GM12865 (cell line): ENCODE results near the gene SLCO3A1.

Source experiments
- DNase-seq: peaks from one replicate; pipeline ENCODE4 v3.0.0; 2010; ENCODE audit warnings: low read depth
- H3K4me3 ChIP-seq: 2 replicates; pipeline ENCODE4 v1.5.1; 2011; ENCODE audit warnings: mild to moderate bottlenecking, low read depth, low read length, control low read depth
- TF ChIP-seq, protein P1 (sequence below): IDR thresholded peaks from 2 replicates; pipeline ENCODE4 v1.5.1; 2011; ENCODE audit warnings: low read length, control low read depth, low read depth, inconsistent platforms; ENCODE audit not compliant: insufficient read depth; ENCODE audit errors: missing control alignments

SLCO3A1 gene

DNA sequence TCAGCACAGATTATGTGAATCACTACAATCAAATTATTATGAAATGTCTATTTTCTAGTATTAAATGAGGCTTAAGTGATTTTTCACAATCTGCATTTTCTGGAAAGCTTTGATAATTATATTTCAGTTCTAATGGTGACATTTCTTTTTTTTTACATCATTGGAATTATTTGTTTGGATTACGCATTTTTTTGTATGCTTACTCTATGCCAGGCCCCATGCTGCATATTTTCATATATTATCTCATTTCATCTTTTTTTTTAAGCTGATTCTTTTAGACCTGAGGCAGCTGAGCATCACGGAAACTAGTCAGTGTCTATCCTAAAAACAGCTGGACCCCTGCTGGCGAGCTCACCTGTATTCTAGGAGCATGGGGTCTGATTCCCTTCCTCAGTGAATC, 31.1 kb downstream of the SLCO3A1 start:
- DNase-seq = no peak
- TF ChIP-seq, protein P1, sequence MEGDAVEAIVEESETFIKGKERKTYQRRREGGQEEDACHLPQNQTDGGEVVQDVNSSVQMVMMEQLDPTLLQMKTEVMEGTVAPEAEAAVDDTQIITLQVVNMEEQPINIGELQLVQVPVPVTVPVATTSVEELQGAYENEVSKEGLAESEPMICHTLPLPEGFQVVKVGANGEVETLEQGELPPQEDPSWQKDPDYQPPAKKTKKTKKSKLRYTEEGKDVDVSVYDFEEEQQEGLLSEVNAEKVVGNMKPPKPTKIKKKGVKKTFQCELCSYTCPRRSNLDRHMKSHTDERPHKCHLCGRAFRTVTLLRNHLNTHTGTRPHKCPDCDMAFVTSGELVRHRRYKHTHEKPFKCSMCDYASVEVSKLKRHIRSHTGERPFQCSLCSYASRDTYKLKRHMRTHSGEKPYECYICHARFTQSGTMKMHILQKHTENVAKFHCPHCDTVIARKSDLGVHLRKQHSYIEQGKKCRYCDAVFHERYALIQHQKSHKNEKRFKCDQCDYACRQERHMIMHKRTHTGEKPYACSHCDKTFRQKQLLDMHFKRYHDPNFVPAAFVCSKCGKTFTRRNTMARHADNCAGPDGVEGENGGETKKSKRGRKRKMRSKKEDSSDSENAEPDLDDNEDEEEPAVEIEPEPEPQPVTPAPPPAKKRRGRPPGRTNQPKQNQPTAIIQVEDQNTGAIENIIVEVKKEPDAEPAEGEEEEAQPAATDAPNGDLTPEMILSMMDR = no peak
- no peak overlapping the region for H3K4me3 ChIP-seq

DNA sequence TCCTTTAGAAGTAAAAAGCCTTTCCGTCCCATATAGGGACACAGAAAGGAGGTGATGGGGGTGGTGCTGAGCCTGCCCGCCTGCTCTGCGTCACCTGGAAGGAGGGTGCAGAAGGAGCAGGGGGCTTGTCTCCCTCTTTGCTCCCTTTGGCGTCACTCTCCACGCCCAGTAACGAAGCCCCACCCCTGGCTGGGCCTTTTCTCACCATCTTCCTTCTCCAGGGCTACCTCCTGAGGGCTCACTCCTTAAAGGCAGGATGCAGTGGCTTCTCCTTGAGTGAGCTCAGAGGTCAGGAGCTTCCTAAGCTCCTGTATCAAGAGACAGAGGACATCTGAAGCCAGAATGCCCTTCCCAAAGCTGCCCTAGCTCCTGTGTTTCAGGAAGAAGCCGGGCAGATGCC, 31.5 kb downstream of the SLCO3A1 start:
- no peak for DNase-seq
- TF ChIP-seq, protein P1 = no peak
- H3K4me3 ChIP-seq = no peak overlapping the region

DNA sequence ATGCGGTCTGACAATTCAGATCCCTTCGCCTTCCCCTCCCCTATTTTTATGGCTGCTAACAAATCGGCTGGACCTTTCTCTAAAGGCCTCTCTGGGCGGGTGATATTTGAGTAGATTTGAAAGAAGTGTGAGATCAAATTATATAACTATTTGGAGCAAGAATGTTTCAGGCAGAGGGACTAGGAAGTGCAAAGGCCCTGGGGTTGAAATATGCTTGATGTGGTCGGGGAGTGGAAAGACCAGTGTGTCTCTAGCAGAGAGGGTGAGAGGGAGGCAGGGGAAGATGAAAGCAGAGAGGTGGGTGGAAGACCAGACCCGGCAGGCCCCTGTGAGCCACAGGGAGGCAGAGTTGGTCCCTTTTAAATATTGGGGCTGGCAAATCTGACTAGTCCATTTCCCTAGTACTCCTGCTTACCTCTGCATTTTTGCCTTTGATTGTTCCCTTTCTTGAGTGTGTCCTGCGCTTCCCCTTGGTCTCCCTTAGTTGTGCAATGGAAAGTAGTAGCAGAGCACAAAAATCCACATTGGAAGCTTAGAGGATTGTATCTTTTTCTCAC, 32.3 kb downstream of the SLCO3A1 start:
- DNase-seq = no peak
- TF ChIP-seq, protein P1 = no peak
- no peak overlapping the region for H3K4me3 ChIP-seq

DNA sequence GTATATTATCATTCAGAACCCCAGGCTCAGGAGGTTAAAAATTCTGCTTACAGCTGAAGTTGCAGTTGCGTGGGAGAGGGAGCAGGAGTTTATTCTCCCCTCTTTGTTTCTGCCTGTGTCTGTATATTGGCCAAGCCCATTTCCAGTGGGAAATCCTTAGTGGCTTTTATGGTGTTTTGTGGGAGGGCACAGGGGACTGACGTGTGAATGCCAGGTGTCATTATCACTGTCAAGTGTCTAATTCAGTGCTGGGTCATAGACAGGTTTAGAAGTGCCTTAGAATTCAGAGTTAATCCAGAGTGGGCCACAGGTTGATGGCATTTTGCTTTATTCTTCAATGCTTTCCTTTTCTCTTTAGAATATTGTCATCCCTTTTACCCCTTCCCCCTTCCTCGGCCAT, 33.4 kb downstream of the SLCO3A1 start:
- DNase-seq = no peak
- H3K4me3 ChIP-seq = no peak overlapping the region
- TF ChIP-seq, protein P1 = no peak

DNA sequence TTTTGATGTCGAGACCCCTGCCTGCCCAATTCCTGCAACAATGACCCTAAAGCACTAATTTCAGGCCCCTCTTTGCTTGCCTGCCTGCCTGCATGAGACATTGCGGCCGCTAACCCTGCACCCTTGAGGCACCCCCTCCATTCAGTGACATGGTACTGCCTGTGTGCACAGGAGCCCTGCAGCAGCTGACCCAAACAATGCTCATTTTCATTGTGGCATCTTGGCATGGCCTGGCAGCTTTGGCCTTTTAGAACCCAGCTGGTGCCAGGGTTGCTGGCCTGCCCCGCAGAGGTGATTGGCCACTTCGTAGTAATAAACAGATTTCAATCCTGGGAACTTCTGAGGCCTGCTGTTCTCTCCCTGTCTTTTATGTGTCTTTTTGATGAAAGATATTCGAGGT, 33.8 kb downstream of the SLCO3A1 start:
- TF ChIP-seq, protein P1 = no peak
- H3K4me3 ChIP-seq = no peak overlapping the region

DNA sequence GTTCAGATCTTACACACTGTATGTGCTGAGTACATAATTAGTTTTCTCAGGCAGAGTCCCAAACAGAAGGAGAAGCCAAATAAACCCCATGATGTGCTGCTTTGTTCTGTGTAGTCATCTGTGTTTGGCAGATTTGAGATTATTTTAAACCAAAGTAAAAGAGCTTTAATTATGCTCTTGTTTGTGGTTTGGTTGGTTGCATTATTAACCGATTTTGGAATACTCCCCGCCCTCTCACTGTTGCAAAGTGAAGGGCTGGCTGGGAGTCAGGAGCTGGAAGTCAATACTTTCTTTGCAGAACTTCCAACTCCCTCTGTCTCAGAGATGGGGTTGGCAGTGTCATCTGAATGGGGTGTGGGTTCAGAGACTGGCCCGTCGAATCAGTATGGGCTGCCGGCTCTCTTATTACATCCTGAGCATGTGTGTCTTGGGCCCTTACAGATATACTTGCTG, 34.4 kb downstream of the SLCO3A1 start:
- H3K4me3 ChIP-seq = no peak overlapping the region
- TF ChIP-seq, protein P1 = no peak
- no peak for DNase-seq

More for the DNA sequence above, 33.8 kb downstream of the SLCO3A1 start:
- no peak for DNase-seq

DNA sequence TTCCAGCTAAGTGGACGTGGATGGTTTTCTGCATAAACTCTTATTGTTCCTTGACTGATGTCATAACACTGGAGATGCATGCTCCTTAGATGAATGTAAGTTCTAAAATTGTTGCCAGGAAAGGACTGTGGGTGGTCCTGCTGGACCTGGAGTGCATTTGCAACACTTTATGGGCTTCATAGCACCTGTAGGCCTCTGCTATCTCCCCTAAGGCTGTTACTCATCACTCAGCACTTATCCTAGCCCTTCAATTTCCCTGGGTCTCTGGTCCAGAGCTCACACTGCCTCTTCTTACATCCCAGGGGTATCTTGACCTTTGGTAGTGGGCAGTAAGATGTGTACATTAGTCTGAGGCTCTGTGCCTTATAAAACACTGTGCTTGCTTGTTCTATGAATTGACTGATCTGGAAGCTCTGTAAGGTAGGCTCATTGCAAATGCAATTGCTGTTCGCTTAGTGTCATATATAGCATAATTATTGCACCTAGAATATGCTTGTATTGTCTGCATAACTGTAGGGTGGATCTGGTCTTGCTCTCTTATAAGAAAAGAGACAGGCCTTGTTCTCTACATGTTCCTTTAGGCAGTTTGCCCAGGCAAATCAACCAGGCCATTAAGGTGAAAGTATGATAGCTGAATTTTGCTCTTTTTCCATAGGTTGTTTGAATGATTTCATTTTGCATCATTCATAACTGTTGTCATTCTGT, 35.8 kb downstream of the SLCO3A1 start:
- no peak for DNase-seq
- no peak overlapping the region for H3K4me3 ChIP-seq
- TF ChIP-seq, protein P1 = no peak
